Stimulated activated CD8-positive, alpha-beta memory T cell treated with anti-CD3 and anti-CD28 coated beads, Interleukin-12 subunit alpha, Interleukin-12 subunit beta, amount 100 ng/mL, for 24 hours (primary cell): ENCODE measurements around the gene KLHL29.

Experiments
- DNase-seq: peaks from one replicate; pipeline ENCODE4 v3.0.0-alpha.2; 2020; ENCODE audit errors: extremely low read depth

KLHL29 gene

GRCh38 chr2:23397478-23397877 lies 12.5 kb downstream of the KLHL29 start:
- no peak for DNase-seq

GRCh38 chr2:23399674-23400261 lies 14.8 kb downstream of the KLHL29 start:
- no peak for DNase-seq

- DNase-seq: no peak
These were observed 15.7 kb downstream of the KLHL29 start for GRCh38 chr2:23400703-23401102.

GRCh38 chr2:23401427-23402204 lies 16.6 kb downstream of the KLHL29 start:
- no peak for DNase-seq

GRCh38 chr2:23402205-23402740 lies 17.3 kb downstream of the KLHL29 start:
- no peak for DNase-seq

GRCh38 chr2:23404426-23404825 lies 19.4 kb downstream of the KLHL29 start:
- DNase-seq: no peak

- DNase-seq: no peak
These were observed 24.3 kb downstream of the KLHL29 start for GRCh38 chr2:23409248-23409647.

- no peak for DNase-seq
These were observed 25.6 kb downstream of the KLHL29 start for GRCh38 chr2:23410596-23410995.

- no peak for DNase-seq
These were observed 26.9 kb downstream of the KLHL29 start for GRCh38 chr2:23411752-23412431.

- DNase-seq: no peak
These were observed 27.7 kb downstream of the KLHL29 start for GRCh38 chr2:23412556-23413155.

GRCh38 chr2:23413641-23414040 lies 28.7 kb downstream of the KLHL29 start:
- DNase-seq: no peak

- no peak for DNase-seq
These were observed 29.1 kb downstream of the KLHL29 start for GRCh38 chr2:23414106-23414505.

GRCh38 chr2:23414871-23415270 lies 29.9 kb downstream of the KLHL29 start:
- DNase-seq: no peak

GRCh38 chr2:23417310-23417709 lies 32.3 kb downstream of the KLHL29 start:
- DNase-seq: no peak

GRCh38 chr2:23418056-23418455 lies 33.1 kb downstream of the KLHL29 start:
- DNase-seq: no peak

- DNase-seq: no peak
These were observed 33.5 kb downstream of the KLHL29 start for GRCh38 chr2:23418461-23418911.

- DNase-seq: no peak
These were observed 34.5 kb downstream of the KLHL29 start for GRCh38 chr2:23419171-23420090.

GRCh38 chr2:23420091-23420839 lies 35.3 kb downstream of the KLHL29 start:
- no peak for DNase-seq

GRCh38 chr2:23420840-23421476 lies 36.0 kb downstream of the KLHL29 start:
- no peak for DNase-seq
